HL-60 (cell line): Measurements from ENCODE around the gene NAGLU.

ENCODE experiments used
- DNase-seq, 2 experiments: peaks; one replicate each; pipeline ENCODE4 v3.0.0-alpha.2; 2010 to 2020; ENCODE audit warnings: low read depth in 1 of 2, low spot score in 1 of 2
- H3K27ac ChIP-seq: fragments of 250-450 bp; sonication (Bioruptor Pico); replicated peaks from 2 replicates; pipeline ENCODE4 v1.5.1; 2020; ENCODE audit warnings: mild to moderate bottlenecking, moderate library complexity
- H3K27me3 ChIP-seq: fragments of 250-450 bp; sonication (Bioruptor Pico); 2 replicates; pipeline ENCODE4 v1.5.1; 2021; ENCODE audit warnings: mild to moderate bottlenecking, moderate library complexity; ENCODE audit not compliant: insufficient read depth, poor library complexity, severe bottlenecking
- H3K4me3 ChIP-seq: replicated peaks from 2 replicates; pipeline ENCODE4 v1.5.1; 2011; ENCODE audit warnings: mild to moderate bottlenecking, control low read depth, low read length; ENCODE audit not compliant: insufficient read depth
- GABPA ChIP-seq: IDR thresholded peaks from 2 replicates; pipeline ENCODE4 v1.6.1; 2012; ENCODE audit warnings: low read depth
- POLR2AphosphoS5 ChIP-seq: IDR thresholded peaks from 2 replicates; pipeline ENCODE4 v1.6.1; 2012; ENCODE audit warnings: low read depth
- SPI1 ChIP-seq: IDR thresholded peaks from 2 replicates; pipeline ENCODE4 v1.6.1; 2012; ENCODE audit warnings: low read depth, mild to moderate bottlenecking, borderline replicate concordance
- TF ChIP-seq, protein P1 (sequence below): IDR thresholded peaks from 2 replicates; pipeline ENCODE4 v1.6.1; 2012; ENCODE audit warnings: low read depth; ENCODE audit not compliant: insufficient replicate concordance
- TF ChIP-seq, protein P2 (sequence below): IDR thresholded peaks from one replicate; pipeline ENCODE4 v1.5.1; 2011; ENCODE audit warnings: low read length, control low read depth, inconsistent platforms; ENCODE audit not compliant: insufficient read depth

NAGLU gene

DNA sequence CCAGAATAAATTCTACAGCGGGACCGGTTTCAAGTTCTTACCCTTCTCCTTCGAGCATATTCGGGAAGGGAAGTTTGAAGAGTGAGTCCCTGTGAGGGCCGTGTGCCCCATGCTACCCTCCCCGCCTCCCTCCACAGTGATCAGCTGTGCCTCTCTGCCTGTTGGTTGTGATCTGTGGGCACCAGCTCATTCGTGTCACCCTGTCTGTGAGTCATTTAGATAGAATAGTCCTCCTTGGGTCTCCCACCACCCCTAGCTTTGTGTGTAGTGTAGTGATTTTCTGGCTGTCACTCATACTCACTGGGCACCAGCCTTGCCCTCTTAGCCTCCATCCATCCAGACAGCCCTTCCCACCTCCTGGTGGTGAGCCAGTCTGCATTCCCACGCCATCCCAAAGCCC, 15.0 kb upstream of the NAGLU start:
- Histone ChIP-seq H3K27me3 (no peaks in the 10 kb centered on the region), H3K4me3 (no peak overlapping the region), H3K27ac (no peak overlapping the region)
- DNase-seq, result no peak
- TF ChIP-seq, protein P1, sequence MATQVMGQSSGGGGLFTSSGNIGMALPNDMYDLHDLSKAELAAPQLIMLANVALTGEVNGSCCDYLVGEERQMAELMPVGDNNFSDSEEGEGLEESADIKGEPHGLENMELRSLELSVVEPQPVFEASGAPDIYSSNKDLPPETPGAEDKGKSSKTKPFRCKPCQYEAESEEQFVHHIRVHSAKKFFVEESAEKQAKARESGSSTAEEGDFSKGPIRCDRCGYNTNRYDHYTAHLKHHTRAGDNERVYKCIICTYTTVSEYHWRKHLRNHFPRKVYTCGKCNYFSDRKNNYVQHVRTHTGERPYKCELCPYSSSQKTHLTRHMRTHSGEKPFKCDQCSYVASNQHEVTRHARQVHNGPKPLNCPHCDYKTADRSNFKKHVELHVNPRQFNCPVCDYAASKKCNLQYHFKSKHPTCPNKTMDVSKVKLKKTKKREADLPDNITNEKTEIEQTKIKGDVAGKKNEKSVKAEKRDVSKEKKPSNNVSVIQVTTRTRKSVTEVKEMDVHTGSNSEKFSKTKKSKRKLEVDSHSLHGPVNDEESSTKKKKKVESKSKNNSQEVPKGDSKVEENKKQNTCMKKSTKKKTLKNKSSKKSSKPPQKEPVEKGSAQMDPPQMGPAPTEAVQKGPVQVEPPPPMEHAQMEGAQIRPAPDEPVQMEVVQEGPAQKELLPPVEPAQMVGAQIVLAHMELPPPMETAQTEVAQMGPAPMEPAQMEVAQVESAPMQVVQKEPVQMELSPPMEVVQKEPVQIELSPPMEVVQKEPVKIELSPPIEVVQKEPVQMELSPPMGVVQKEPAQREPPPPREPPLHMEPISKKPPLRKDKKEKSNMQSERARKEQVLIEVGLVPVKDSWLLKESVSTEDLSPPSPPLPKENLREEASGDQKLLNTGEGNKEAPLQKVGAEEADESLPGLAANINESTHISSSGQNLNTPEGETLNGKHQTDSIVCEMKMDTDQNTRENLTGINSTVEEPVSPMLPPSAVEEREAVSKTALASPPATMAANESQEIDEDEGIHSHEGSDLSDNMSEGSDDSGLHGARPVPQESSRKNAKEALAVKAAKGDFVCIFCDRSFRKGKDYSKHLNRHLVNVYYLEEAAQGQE, result no peak

DNA sequence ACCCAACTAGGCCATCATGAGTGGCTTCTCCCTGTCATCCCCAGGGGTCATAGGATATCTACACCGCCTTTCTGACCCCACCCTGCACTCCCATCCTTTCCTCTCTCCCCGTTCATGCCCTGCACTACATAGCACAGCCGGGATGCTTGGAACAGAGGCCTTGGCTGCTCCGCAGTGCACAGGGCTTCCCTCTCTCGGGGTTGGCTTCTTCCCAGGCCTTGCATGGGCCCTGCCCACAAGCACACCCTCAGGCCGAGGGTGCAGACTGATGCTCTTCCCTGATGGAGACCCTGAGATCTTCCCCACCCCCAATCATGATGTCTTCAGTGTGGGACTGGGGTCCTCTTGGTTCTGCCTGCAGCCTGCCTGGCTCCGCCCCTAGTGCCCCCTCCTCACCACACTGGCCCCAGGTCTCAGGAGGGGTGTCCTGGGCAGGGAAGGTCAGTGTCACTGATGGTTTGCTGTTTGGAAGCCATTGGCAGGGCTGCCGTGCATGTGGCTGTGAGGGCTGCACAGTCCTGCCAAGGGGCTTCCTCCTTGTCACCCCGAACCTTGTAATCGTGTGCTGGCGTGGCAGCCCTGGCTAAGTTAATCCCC, 14.3 kb upstream of the NAGLU start:
- Histone ChIP-seq H3K27ac (no peak overlapping the region), H3K27me3 (no peaks in the 10 kb centered on the region), H3K4me3 (no peak overlapping the region)
- no peak for TF ChIP-seq SPI1
- TF ChIP-seq, protein P2, sequence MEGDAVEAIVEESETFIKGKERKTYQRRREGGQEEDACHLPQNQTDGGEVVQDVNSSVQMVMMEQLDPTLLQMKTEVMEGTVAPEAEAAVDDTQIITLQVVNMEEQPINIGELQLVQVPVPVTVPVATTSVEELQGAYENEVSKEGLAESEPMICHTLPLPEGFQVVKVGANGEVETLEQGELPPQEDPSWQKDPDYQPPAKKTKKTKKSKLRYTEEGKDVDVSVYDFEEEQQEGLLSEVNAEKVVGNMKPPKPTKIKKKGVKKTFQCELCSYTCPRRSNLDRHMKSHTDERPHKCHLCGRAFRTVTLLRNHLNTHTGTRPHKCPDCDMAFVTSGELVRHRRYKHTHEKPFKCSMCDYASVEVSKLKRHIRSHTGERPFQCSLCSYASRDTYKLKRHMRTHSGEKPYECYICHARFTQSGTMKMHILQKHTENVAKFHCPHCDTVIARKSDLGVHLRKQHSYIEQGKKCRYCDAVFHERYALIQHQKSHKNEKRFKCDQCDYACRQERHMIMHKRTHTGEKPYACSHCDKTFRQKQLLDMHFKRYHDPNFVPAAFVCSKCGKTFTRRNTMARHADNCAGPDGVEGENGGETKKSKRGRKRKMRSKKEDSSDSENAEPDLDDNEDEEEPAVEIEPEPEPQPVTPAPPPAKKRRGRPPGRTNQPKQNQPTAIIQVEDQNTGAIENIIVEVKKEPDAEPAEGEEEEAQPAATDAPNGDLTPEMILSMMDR, result no peak
- no peak for TF ChIP-seq GABPA
- no peak for TF ChIP-seq POLR2AphosphoS5
- TF ChIP-seq, protein P1, result no peak
- DNase-seq, result no peak

DNA sequence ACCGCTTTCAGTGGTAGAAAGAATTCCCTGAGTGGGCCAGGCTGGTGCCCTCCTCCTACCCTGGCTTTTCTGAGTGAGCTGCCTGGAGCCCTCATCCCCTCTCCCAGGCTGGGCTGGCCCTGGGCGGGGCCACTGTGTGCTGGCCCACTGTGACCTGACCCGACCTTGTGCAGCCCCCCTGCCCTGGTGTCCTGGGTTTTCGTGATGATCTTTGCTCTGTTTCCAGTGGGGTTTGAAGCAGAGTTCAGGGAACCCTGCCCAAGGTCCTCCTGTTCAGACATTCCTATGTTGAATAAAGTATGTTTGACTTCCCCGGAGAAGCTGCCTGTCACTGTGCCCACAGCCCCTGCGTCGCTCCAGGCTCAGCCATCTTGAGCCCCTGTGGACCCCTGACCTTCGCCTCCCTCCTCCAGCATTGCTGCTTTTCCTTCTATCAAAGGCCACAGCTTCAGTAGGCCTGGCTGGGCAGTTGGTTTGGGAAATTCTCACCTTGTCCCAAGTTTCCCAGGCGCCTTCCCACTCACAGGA, 13.7 kb upstream of the NAGLU start:
- no peak overlapping the region for H3K27ac ChIP-seq
- TF ChIP-seq SPI1 (no peak), POLR2AphosphoS5 (no peak), GABPA (no peak)
- TF ChIP-seq, protein P1, result no peak
- TF ChIP-seq, protein P2, result no peak
- no peaks in the 10 kb centered on the region for H3K27me3 ChIP-seq
- no peak overlapping the region for H3K4me3 ChIP-seq
- no peak for DNase-seq
